Subcutaneous abdominal adipose tissue (tissue), 5 donors: ENCODE results near the gene HNRNPA1.
"Not testable (repeated sequence)": the region's sequence is repeated elsewhere in the genome, so short reads cannot be mapped to it uniquely, and the experiment has no call there.

ENCODE experiments used
- H3K27ac ChIP-seq: one replicate; pipeline ENCODE4 v1.7.0; 2013; ENCODE audit warnings: low read depth, mild to moderate bottlenecking, inconsistent platforms, low read length, moderate library complexity
- H3K27me3 ChIP-seq, 5 donors: one replicate each; pipeline ENCODE4 v1.7.0; 2013; ENCODE audit warnings: low read length in 5 of 5, inconsistent platforms in 1 of 5; ENCODE audit not compliant: control insufficient read depth in 5 of 5, insufficient read depth in 4 of 5
- H3K36me3 ChIP-seq, 5 donors: one replicate each; pipeline ENCODE4 v1.7.0; 2013; ENCODE audit warnings: low read length in 5 of 5; ENCODE audit not compliant: control insufficient read depth in 5 of 5, insufficient read depth in 5 of 5
- H3K4me1 ChIP-seq, 5 donors: one replicate each; pipeline ENCODE4 v1.7.0; 2013; ENCODE audit warnings: low read length in 5 of 5, mild to moderate bottlenecking in 3 of 5, moderate library complexity in 1 of 5; ENCODE audit not compliant: control insufficient read depth in 5 of 5, insufficient read depth in 5 of 5
- H3K4me3 ChIP-seq, 5 donors: one replicate each; pipeline ENCODE4 v1.7.0; 2013; ENCODE audit warnings: low read length in 5 of 5, low read depth in 1 of 5
- H3K9ac ChIP-seq, 5 donors: one replicate each; pipeline ENCODE4 v1.7.0; 2013; ENCODE audit warnings: low read length in 5 of 5, mild to moderate bottlenecking in 4 of 5, moderate library complexity in 3 of 5
- H3K9me3 ChIP-seq, 5 donors: one replicate each; pipeline ENCODE4 v1.7.0; 2013; ENCODE audit warnings: low read length in 5 of 5; ENCODE audit not compliant: control insufficient read depth in 5 of 5
- donor health status: healthy.
- donor health status: healthy.
- donor health status: healthy.
- donor health status: healthy.
- donor health status: healthy.

HNRNPA1 gene

GRCh38 chr12:54303640-54304039 lies 23.1 kb downstream of the HNRNPA1 start:
- peaks cover 9 to 22% (median 15%) of the 10 kb centered on the region in 5 donors for H3K27me3 ChIP-seq
- H3K4me1 ChIP-seq, result peaks cover 0 to 23% (median 19%) of the 10 kb centered on the region in 5 donors
- H3K27ac ChIP-seq, result no peak overlapping the region

GRCh38 chr12:54304187-54304810 lies 23.8 kb downstream of the HNRNPA1 start:
- Histone ChIP-seq H3K27ac (no peak overlapping the region), H3K9ac (peak overlapping the region in 1 of 5 donors; percentile 47), H3K36me3 (no peaks in the 10 kb centered on the region), H3K4me1 (peaks cover 0 to 23% (median 19%) of the 10 kb centered on the region in 5 donors), H3K27me3 (peaks cover 5 to 16% (median 13%) of the 10 kb centered on the region in 5 donors), H3K9me3 (no peaks in the 10 kb centered on the region), H3K4me3 (peak overlapping the region in 1 of 5 donors; percentile 26)

More at GRCh38 chr12:54303640-54304039, 23.1 kb downstream of the HNRNPA1 start:
- Histone ChIP-seq H3K9me3 (no peaks in the 10 kb centered on the region), H3K4me3 (no peak overlapping the region), H3K9ac (no peak overlapping the region), H3K36me3 (no peaks in the 10 kb centered on the region)

GRCh38 chr12:54306925-54307741 lies 26.6 kb downstream of the HNRNPA1 start:
- no peak overlapping the region for H3K9ac ChIP-seq
- no peak overlapping the region for H3K27ac ChIP-seq
- peaks cover 0 to 12% (median 9%) of the 10 kb centered on the region in 5 donors for H3K4me1 ChIP-seq
- H3K4me3 ChIP-seq, result no peak overlapping the region
- H3K9me3 ChIP-seq, result no peaks in the 10 kb centered on the region
- H3K27me3 ChIP-seq, result no peaks in the 10 kb centered on the region
- H3K36me3 ChIP-seq, result no peaks in the 10 kb centered on the region

DNA sequence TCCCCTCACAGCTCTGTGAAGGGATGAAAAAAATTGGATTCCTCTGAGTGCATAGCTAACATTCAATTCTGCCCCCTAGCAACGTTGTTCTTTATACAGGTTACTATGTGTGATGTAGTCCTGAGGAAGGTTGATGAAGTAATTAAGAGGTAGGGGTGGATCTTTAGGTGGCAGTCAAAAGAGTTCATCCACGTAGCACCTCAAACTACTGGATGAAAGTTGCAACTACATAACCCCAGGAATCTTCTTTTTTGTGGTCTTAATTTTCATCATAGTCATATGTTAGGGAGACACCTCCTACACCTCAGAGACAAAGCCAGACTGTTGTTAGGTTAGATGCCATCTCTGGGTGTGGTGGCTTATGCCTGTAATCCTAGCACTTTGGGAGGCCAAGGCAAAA lies 30.5 kb downstream of the HNRNPA1 start:
- no peaks in the 10 kb centered on the region for H3K9me3 ChIP-seq
- no peak overlapping the region for H3K4me3 ChIP-seq
- H3K9ac ChIP-seq, result no peak overlapping the region
- no peaks in the 10 kb centered on the region for H3K36me3 ChIP-seq
- no peak overlapping the region for H3K27ac ChIP-seq
- H3K27me3 ChIP-seq, result no peaks in the 10 kb centered on the region
- H3K4me1 ChIP-seq, result peaks cover 0 to 4% (median 0%) of the 10 kb centered on the region in 5 donors

- H3K9me3 ChIP-seq, H3K27me3 ChIP-seq, H3K36me3 ChIP-seq, H3K4me1 ChIP-seq, H3K4me3 ChIP-seq, H3K9ac ChIP-seq, H3K27ac ChIP-seq: not testable (repeated sequence)
Measured at GRCh38 chr12:54312309-54312708, 31.8 kb downstream of the HNRNPA1 start.

DNA sequence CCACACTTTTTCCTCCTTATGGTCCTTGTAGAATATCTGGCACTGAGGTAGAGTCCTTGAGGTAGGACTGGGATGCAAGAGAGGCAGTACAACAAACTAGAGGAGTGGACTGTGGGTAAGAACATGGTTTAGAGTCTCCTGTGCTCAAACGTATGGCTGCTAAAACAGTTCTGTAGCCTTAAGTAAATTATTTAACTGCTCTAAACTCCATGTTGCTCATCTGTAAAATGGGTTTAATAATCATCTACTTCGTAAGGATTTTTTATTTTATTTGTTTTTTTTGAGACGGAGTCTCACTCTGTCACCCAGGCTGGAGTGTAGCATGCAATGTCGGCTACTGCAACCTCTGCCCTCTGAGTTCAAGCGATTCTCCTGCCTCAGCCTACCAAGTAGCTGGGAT lies 40.8 kb downstream of the HNRNPA1 start:
- H3K27ac ChIP-seq, result no peak overlapping the region
- H3K4me1 ChIP-seq, result peaks cover 0 to 13% (median 11%) of the 10 kb centered on the region in 5 donors
- H3K27me3 ChIP-seq, result no peaks in the 10 kb centered on the region
- no peaks in the 10 kb centered on the region for H3K36me3 ChIP-seq
- no peaks in the 10 kb centered on the region for H3K9me3 ChIP-seq
- no peak overlapping the region for H3K9ac ChIP-seq
- no peak overlapping the region for H3K4me3 ChIP-seq

- Histone ChIP-seq H3K27me3 (no peaks in the 10 kb centered on the region), H3K9ac (peak within 1 kb of the TSS; percentile 40 to 96 (median 90)), H3K27ac (peak within 1 kb of the TSS; percentile 79), H3K9me3 (no peaks in the 10 kb centered on the region), H3K4me3 (peak within 1 kb of the TSS; percentile 89 to 100 (median 98)), H3K36me3 (peaks cover 0 to 6% (median 0%) of the 10 kb centered on the region in 5 donors), H3K4me1 (peaks cover 0 to 30% (median 23%) of the 10 kb centered on the region in 5 donors)
Measured at GRCh38 chr12:54324617-54325441, 44.3 kb downstream of the HNRNPA1 start, which contains the start of gene COPZ1. Gene COPZ1 (plus strand): TSS chr12:54325131. CDS start chr12:54325164, 33 bp downstream.

GRCh38 chr12:54325442-54326109 lies 45.0 kb downstream of the HNRNPA1 start:
- Histone ChIP-seq H3K27ac (peak overlapping the region; percentile 79), H3K4me3 (peak overlapping the region; percentile 89 to 100 (median 98)), H3K9ac (peak overlapping the region; percentile 40 to 96 (median 90)), H3K4me1 (peaks cover 0 to 30% (median 25%) of the 10 kb centered on the region in 5 donors)
- H3K9me3 ChIP-seq, H3K27me3 ChIP-seq, H3K36me3 ChIP-seq: not testable (repeated sequence)

- H3K4me3 ChIP-seq, result no peak overlapping the region
- no peak overlapping the region for H3K27ac ChIP-seq
- no peaks in the 10 kb centered on the region for H3K27me3 ChIP-seq
- no peak overlapping the region for H3K9ac ChIP-seq
- no peaks in the 10 kb centered on the region for H3K9me3 ChIP-seq
- peaks cover 0 to 41% (median 25%) of the 10 kb centered on the region in 5 donors for H3K4me1 ChIP-seq
- H3K36me3 ChIP-seq, result peaks cover 0 to 6% (median 3%) of the 10 kb centered on the region in 5 donors
Measured at GRCh38 chr12:54328595-54329337, 48.2 kb downstream of the HNRNPA1 start.
